Brain microvascular endothelial cell (primary cell): ENCODE data around the gene NEU1.
A peak's percentile ranks its signal among the peaks of the same experiment; 100 is the strongest.

ENCODE experiments used
- DNase-seq: peaks from one replicate; pipeline ENCODE4 v3.0.0-alpha.2; 2020
- H3K27ac ChIP-seq: fragments of 250-450 bp; sonication (Bioruptor Pico); 2 replicates; pipeline ENCODE4 v1.5.1; 2020; ENCODE audit warnings: mild to moderate bottlenecking, moderate library complexity
- H3K27me3 ChIP-seq: fragments of 250-450 bp; sonication (Bioruptor Pico); replicated peaks from 2 replicates; pipeline ENCODE4 v1.5.1; 2020; ENCODE audit warnings: mild to moderate bottlenecking
- H3K36me3 ChIP-seq: fragments of 250-450 bp; sonication (Bioruptor Pico); replicated peaks from 2 replicates; pipeline ENCODE4 v1.5.1; 2020; ENCODE audit warnings: mild to moderate bottlenecking
- H3K4me3 ChIP-seq: 2 replicates; pipeline ENCODE4 v1.5.1; 2011; ENCODE audit warnings: low read depth, mild to moderate bottlenecking, control low read depth, low read length, moderate library complexity
- in situ Hi-C: cut with HindIII; loops from 2 replicates; pipeline ENCODE4 v1.10.0; 2017; ENCODE audit warnings: low sequenced_read_pairs, low pct_ligation_motif_present
- TF ChIP-seq, protein P1 (sequence below): IDR thresholded peaks from 2 replicates; pipeline ENCODE4 v1.5.1; 2011; ENCODE audit warnings: low read depth, mild to moderate bottlenecking, moderate library complexity, low read length, control low read depth, inconsistent platforms; ENCODE audit errors: missing control alignments

The NEU1 gene

DNA sequence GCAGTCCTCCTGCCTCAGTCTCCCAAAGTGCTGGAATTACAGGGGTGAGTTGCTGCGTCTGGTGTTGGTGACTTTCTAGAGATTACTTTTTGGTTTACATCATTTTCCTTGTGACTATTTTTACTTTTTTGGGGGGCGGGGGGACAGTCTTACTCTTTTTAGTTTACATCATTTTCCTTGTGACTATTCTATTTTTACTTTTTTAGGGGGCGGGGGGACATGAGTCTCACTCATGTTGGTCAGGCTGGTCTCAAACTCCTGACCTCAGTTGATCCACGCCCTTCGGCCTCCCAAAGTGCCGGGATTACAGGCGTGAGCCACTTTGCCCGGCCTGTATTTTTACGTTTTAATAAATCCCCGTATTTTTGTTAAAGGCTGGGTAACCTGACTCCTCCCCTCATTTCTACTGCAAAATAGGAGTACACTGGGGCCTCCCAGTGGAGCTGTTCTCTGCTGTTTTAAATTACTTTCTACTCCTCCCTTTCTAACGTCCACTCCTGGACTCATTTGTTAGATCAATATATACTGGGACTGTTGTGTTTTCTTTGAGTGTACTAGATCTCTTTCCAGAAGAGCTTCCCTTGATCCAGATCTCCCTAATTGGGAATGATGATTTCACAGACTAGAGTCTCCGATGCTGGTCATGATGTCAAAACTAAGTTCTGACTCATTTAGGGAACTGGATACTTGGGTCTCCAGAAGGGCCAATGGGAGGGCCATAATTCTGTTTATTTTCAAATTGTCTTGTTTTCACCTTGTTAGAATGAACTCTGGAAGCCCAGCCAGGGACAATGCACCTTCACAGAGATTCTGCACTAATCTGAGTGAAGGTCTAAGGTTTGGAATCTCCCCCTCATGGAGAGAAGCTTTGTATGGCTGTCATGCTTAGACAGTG is 25.9 kb downstream of the NEU1 start:
- no peak for DNase-seq
- H3K27me3 ChIP-seq: no peaks in the 10 kb centered on the region
- H3K4me3 ChIP-seq: peak overlapping the region; percentile 95
- TF ChIP-seq, protein P1, sequence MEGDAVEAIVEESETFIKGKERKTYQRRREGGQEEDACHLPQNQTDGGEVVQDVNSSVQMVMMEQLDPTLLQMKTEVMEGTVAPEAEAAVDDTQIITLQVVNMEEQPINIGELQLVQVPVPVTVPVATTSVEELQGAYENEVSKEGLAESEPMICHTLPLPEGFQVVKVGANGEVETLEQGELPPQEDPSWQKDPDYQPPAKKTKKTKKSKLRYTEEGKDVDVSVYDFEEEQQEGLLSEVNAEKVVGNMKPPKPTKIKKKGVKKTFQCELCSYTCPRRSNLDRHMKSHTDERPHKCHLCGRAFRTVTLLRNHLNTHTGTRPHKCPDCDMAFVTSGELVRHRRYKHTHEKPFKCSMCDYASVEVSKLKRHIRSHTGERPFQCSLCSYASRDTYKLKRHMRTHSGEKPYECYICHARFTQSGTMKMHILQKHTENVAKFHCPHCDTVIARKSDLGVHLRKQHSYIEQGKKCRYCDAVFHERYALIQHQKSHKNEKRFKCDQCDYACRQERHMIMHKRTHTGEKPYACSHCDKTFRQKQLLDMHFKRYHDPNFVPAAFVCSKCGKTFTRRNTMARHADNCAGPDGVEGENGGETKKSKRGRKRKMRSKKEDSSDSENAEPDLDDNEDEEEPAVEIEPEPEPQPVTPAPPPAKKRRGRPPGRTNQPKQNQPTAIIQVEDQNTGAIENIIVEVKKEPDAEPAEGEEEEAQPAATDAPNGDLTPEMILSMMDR: peak; percentile 7
- in situ Hi-C loops: no loop called here
- peaks cover 46% of the 10 kb centered on the region for H3K36me3 ChIP-seq
- peak overlapping the region; percentile 23 for H3K27ac ChIP-seq

DNA sequence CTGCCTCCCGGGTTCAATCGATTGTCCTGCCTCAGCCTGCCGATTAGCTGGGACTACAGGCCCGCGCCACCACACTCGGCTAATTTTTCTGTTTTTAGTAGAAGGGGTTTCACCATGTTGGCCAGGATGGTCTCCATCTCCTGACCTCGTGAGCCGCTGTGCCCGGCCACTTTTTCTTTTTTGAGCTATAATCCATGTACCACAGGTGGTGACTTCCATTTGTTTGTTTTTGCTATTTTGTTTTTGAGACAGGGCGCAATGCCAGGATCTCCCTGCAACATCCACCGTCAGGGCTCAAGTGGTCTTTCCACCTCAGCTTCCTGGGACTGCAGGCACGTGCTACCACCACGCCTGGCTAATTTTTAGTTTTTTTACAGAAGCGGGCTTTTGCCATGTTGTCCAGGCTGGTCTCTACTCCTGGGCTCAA is 26.6 kb downstream of the NEU1 start:
- peaks cover 45% of the 10 kb centered on the region for H3K36me3 ChIP-seq
- DNase-seq: no peak
- in situ Hi-C loops: no loop called here
- peak overlapping the region; percentile 95 for H3K4me3 ChIP-seq
- TF ChIP-seq, protein P1: no peak
- H3K27ac ChIP-seq: peak overlapping the region; percentile 23
- H3K27me3 ChIP-seq: no peaks in the 10 kb centered on the region

DNA sequence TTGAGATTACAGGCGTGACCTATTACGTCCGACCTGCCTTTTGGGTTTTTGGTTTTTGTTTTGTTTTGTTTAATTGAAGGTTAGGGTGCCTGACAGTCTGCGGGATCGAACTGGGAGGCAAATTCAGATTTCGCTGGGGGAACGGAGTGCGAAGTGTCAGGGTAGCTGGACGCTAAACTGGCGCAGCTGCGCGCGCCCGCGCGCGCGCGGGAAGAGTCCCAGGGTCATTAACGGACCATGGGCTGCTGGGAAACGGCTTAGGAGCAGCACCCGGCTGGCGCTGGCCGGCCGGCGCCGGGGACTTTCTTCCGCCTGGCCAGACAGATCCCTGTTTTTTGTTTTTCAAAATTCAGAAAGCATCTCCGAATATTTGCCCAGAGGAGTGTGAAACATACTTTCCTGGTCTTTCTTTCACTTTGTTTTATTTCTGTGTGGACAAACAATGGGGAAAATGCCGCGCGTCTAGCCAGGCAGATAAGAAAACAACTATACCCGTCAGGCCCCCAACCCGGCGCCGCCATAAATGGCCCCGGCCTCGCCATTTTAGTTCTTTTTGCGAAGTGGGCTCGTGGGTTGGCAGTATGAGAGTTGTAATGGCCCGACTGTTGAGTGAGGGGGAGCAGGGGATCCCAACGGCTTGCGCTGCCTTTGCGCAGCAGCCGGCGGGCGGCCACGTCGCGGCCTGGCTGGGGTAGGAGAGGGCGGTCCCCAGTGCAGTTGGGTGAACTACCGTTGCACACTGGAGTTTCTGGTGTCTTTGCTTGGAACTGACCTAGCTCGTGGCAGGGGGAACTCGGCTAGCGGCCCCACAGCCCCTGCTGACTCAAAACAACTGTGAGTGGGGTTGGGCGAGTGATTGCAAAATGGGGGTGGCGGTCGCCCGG is 28.0 kb downstream of the NEU1 start:
- in situ Hi-C loops: no loop called here
- peaks cover 31% of the 10 kb centered on the region for H3K36me3 ChIP-seq
- TF ChIP-seq, protein P1: no peak
- H3K27me3 ChIP-seq: no peaks in the 10 kb centered on the region
- DNase-seq: peak; percentile 73
- peak overlapping the region; percentile 98 for H3K27ac ChIP-seq
- peak overlapping the region; percentile 95 for H3K4me3 ChIP-seq

DNA sequence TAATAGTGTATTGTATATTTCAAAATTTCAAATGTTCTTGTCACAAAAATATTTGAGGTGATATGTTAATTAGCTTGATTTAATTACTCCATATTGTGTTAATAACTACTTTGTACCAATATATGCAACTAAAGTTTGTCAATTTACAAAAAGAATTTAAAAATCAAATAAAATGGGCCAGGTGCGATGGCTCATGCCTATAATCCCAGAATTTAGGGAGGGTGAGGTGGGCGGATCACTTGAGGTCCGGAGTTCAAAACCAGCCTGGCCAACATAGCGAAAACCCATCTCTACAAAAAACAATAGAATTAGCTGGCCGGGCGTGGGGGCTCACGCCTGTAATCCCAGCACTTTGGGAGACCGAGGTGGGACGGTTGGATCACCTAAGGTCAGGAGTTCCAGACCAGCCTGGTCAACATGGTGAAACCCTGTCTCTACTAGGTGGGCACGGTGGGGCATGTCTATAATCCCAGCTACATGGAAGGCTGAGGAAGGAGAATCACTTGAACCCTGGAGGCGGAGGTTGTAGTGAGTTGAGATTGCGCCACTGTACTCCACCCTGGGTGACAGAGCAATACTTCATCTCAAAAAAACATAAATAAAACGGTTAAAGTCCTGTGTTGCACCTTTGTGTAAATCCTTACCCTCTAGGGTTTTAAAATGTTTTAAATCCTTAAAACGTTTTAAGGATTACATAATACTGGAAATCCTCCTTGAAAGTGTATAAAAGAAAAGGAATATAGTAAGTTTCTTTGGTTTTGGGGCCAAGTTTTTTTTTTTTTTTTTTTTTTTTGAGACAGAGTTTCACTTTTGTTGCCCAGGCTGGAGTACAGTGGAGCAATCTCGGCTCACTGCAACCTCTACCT is 31.0 kb downstream of the NEU1 start:
- H3K36me3 ChIP-seq: peaks cover under 1% of the 10 kb centered on the region
- H3K4me3 ChIP-seq: no peak overlapping the region
- TF ChIP-seq, protein P1: no peak
- no peak for DNase-seq
- H3K27ac ChIP-seq: no peak overlapping the region
- in situ Hi-C loops: no loop called here
- H3K27me3 ChIP-seq: no peaks in the 10 kb centered on the region

DNA sequence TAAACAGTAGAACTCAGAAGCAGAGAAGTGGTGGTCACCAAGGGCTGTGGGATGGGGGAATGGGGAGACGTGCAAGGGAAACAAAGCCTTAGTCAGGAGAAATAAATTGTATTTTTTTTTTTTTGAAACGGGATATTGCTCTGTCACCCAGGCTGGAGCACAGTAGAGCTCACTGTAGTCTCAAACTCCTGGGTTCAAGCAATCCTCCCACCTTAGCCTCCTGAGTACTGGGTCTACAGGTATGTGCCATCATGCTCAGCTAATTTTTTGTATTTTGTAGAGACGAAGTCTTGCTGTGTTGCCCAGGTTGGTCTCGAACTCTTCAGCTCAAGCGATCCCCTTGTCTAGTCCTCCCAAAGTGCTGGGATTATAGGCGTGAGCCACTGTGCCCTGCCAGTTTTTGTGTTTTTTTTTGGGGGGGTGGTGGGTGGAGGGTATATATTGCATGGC is 31.7 kb downstream of the NEU1 start:
- TF ChIP-seq, protein P1: no peak

More for the DNA sequence above, 31.7 kb downstream of the NEU1 start:
- in situ Hi-C loops: no loop called here
- Histone ChIP-seq H3K27ac (no peak overlapping the region), H3K27me3 (no peaks in the 10 kb centered on the region), H3K4me3 (peak overlapping the region; percentile 51), H3K36me3 (no peaks in the 10 kb centered on the region)
- no peak for DNase-seq
